Esophagus squamous epithelium (tissue), 5 donors: ENCODE data around the gene APOL1. TPM values are rescaled to one million over a fixed set of nuclear protein-coding genes. Genes with fewer than 3 reads are reported as not detected.

Experiments
- DNase-seq: peaks from one replicate; lab custom pipeline; 2025; lab: John Stamatoyannopoulos, UW
- H3K27ac ChIP-seq, 4 donors: fragments of 200-600 bp; sonication (generic); one replicate each; pipeline ENCODE4 v1.5.1; 2016 to 2019; ENCODE audit warnings: mild to moderate bottlenecking in 1 of 4
- H3K27me3 ChIP-seq, 4 donors: fragments of 200-600 bp; sonication (generic); 1 replicate in 3 of 4; 2 replicates in 1 of 4; pipeline versions ENCODE4 v1.5.1 to v1.6.0; 2017 to 2021; ENCODE audit warnings: antibody characterized with exemption in 1 of 4
- H3K36me3 ChIP-seq, 3 donors: fragments of 200-600 bp; sonication (generic); one replicate each; pipeline ENCODE4 v1.5.1; 2016 to 2019
- H3K4me1 ChIP-seq, 3 donors: fragments of 200-600 bp; sonication (generic); one replicate each; pipeline ENCODE4 v1.5.1; 2017 to 2019
- H3K4me3 ChIP-seq, 4 donors: fragments of 200-600 bp; sonication (generic); 1 replicate in 3 of 4; 2 replicates in 1 of 4; pipeline ENCODE4 v1.5.1; 2016 to 2019; ENCODE audit warnings: mild to moderate bottlenecking in 2 of 4, moderate library complexity in 1 of 4
- H3K9me3 ChIP-seq, 3 donors: fragments of 200-600 bp; sonication (generic); one replicate each; pipeline ENCODE4 v1.5.1; 2016 to 2019
- POLR2A ChIP-seq, 4 donors: fragments of 450-650 bp; IDR thresholded peaks; one replicate each; pipeline ENCODE4 v1.6.1; 2017; ENCODE audit warnings: antibody characterized with exemption in 4 of 4, mild to moderate bottlenecking in 4 of 4, moderate library complexity in 3 of 4
- WGBS, 2 donors: methylation state at CpG; one replicate each; pipeline ENCODE4 v1.1.5; 2018; 5-methylcytosine and 5-hydroxymethylcytosine counted together
- intact Hi-C: fragments of 100-400 bp; cut with DNase I; formaldehyde crosslinking; loops from one replicate; pipeline ENCODE4 v1.15.0; 2022
- total RNA-seq, 4 donors: library from RNA; depleted of rRNA; stranded (reverse); fragments of >200 nt; gene quantifications; one replicate each; pipeline ENCODE4 v1.1.0, GENCODE V29; 2016
- TF ChIP-seq, protein P1 (sequence below), 6 experiments: fragments of 450-650 bp in 4 of 6; fragments of 200-600 bp in 2 of 6; sonication (generic) in 2 of 6; IDR thresholded peaks; one replicate each; pipeline ENCODE4 v1.5.1; 2016 to 2019; ENCODE audit warnings: antibody characterized with exemption in 6 of 6, mild to moderate bottlenecking in 4 of 6, moderate library complexity in 4 of 6
- donor health status: DM: yes; HTN: yes; CAD: no.

APOL1 gene
- total RNA-seq, 4 donors from 2014 or later = 8.4 to 49.3 (median 20.6) TPM

DNA sequence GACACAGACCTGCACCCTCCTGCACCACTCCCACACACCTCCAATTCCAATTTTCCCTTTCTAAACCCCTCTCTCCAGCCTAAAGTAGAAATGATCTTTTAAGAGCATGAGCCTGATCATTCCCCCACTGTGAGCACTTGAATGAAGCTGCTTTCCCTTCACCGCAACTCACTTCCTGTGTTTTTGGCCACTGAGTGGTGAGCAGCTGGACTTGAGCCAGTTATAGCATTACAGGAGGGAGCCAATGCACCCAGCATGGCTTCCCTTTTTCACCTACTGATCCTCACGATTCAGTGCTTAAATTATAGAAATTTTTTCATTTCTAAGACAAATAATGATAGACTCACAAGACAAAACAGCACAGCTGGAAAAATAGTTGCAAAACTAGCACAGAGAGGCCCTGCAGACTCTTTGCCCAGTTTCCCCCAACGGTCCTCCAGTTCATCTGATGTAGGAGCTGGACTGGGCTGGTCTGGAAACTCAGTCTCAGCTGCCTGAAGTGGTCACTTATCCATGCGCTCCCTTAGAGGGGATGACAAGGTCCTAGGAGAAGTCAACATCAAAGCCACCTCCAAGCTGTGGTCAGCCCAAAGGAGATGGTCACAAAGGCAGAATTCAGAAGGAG lies 41.6 kb upstream of the APOL1 start:
- TF ChIP-seq, protein P1, sequence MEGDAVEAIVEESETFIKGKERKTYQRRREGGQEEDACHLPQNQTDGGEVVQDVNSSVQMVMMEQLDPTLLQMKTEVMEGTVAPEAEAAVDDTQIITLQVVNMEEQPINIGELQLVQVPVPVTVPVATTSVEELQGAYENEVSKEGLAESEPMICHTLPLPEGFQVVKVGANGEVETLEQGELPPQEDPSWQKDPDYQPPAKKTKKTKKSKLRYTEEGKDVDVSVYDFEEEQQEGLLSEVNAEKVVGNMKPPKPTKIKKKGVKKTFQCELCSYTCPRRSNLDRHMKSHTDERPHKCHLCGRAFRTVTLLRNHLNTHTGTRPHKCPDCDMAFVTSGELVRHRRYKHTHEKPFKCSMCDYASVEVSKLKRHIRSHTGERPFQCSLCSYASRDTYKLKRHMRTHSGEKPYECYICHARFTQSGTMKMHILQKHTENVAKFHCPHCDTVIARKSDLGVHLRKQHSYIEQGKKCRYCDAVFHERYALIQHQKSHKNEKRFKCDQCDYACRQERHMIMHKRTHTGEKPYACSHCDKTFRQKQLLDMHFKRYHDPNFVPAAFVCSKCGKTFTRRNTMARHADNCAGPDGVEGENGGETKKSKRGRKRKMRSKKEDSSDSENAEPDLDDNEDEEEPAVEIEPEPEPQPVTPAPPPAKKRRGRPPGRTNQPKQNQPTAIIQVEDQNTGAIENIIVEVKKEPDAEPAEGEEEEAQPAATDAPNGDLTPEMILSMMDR (IDR thresholded peaks at IDR 0.05) = no peak
- TF ChIP-seq POLR2A (IDR thresholded peaks at IDR 0.05) = no peak
- intact Hi-C loops = no loop called here
- Histone ChIP-seq H3K27ac (no peak overlapping the region), H3K27me3 (no peaks in the 10 kb centered on the region), H3K4me3 (no peak overlapping the region), H3K9me3 (no peaks in the 10 kb centered on the region), H3K4me1 (peaks cover 0 to 18% (median 0%) of the 10 kb centered on the region in 3 donors), H3K36me3 (no peaks in the 10 kb centered on the region)
- WGBS, 2 donors = 55 to 58% methylated on average over 4 of the region's 4 CpGs
- no peak for DNase-seq

DNA sequence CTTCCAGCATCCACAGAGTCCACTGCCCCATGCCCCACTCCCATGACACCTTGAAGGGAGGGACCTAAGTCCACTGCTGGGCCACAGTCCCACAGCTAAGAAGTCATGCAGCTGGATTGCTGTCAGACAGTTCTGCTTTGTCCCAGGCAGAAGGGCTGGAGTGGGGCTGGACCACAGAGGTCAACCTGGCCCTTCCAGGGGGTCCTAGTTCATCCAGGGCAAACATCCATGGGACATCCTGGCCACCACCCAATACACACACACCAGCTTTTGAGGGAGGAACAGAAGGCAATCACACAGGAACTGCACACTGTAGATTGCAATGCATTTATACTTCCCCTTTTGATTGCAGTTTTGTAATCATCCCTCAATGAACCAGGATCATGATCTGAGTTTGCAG lies 40.0 kb upstream of the APOL1 start:
- H3K27me3 ChIP-seq = peaks cover 0 to 4% (median 0%) of the 10 kb centered on the region in 4 donors
- H3K9me3 ChIP-seq = no peaks in the 10 kb centered on the region
- H3K4me1 ChIP-seq = peaks cover 0 to 14% (median 0%) of the 10 kb centered on the region in 3 donors
- H3K4me3 ChIP-seq = no peak overlapping the region
- no peak for TF ChIP-seq POLR2A (IDR thresholded peaks at IDR 0.05)
- TF ChIP-seq, protein P1 (IDR thresholded peaks at IDR 0.05) = no peak
- intact Hi-C loops = no loop called here
- H3K27ac ChIP-seq = no peak overlapping the region
- no peaks in the 10 kb centered on the region for H3K36me3 ChIP-seq
- DNase-seq = no peak

DNA sequence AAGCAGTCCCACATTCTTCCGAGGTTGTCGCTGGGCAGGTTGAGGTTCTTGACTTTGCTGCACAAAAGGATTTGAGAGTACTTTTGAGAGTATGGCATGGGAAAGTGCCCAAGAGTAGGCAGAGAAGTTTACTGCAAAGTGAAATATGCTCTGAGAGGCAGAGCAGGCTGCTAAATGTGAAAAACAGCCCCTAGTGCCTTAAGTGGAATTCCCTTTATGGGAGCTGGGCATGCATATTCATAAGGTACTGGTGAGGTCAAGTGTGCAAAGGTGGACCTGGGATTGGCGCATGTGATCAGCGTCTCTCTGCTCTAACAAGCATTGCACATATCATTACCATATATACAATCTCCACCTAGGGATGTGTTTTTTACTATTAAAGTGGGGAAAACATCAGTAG lies 39.3 kb upstream of the APOL1 start:
- DNase-seq = no peak

DNA sequence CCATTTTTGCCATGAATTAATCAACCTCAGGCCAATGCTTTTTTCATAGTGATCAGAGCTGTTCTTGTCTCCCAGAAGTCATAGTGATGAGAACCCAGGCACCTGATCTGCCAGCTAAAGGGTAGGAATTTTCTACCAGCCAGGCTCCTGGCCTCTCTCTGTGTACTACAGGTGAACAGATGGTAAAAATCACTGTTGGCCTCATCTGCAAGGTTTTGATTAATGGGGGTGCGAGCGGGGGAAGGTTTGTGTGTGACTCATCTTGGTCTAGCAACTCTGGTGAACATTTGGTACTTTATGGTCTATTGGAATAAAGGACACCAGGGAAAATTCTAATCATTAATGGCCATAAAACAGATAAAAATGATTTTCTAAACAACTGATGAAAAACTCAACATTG lies 37.0 kb upstream of the APOL1 start:
- no peaks in the 10 kb centered on the region for H3K9me3 ChIP-seq
- intact Hi-C loops = no loop called here
- TF ChIP-seq, protein P1 (IDR thresholded peaks at IDR 0.05) = no peak
- TF ChIP-seq POLR2A (IDR thresholded peaks at IDR 0.05) = no peak

More for the DNA sequence above, 39.3 kb upstream of the APOL1 start:
- TF ChIP-seq, protein P1 (IDR thresholded peaks at IDR 0.05) = no peak
- TF ChIP-seq POLR2A (IDR thresholded peaks at IDR 0.05) = no peak
- WGBS, 2 donors = 95 to 97% methylated on average over 4 of the region's 4 CpGs
- H3K27ac ChIP-seq = no peak overlapping the region
- no peaks in the 10 kb centered on the region for H3K9me3 ChIP-seq
- no peaks in the 10 kb centered on the region for H3K36me3 ChIP-seq
- H3K4me3 ChIP-seq = no peak overlapping the region
- H3K27me3 ChIP-seq = peaks cover 0 to 5% (median 0%) of the 10 kb centered on the region in 4 donors
- intact Hi-C loops = no loop called here
- H3K4me1 ChIP-seq = peaks cover 0 to 7% (median 0%) of the 10 kb centered on the region in 3 donors

DNA sequence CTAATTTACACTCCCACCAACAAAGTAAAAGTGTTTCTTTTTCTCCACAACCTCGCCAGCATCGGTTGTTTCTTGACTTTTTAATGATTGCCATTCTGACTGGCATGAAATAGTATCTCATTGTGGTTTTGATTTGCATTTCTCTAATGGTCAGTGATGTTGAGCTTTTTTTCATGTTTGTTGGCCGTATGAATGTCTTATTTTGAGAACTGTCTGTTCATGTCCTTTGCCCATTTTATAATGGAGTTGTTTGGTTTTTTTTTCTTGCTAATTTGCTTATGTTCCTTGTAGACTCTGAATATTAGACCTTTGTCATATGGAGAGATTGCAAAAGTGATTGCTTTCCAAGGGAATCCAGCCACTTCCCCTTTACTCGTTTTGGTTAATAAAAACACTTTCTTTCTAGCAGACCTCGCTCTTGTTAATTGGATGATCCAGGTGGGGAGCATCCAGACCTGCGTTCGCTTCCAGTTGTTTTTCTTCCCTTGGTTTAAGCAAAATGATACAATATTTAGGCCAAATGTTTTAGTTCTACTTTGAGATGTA lies 34.2 kb upstream of the APOL1 start:
- H3K4me3 ChIP-seq = no peak overlapping the region
- H3K36me3 ChIP-seq = no peaks in the 10 kb centered on the region
- peaks cover 0 to 14% (median 3%) of the 10 kb centered on the region in 3 donors for H3K4me1 ChIP-seq
- no peak for DNase-seq
- H3K27me3 ChIP-seq = peaks cover 0 to 5% (median 0%) of the 10 kb centered on the region in 4 donors
- WGBS, 2 donors = 80 to 84% methylated on average over 7 of the region's 7 CpGs
- no peak overlapping the region for H3K27ac ChIP-seq
- TF ChIP-seq, protein P1 (IDR thresholded peaks at IDR 0.05) = no peak
- no peak for TF ChIP-seq POLR2A (IDR thresholded peaks at IDR 0.05)
- H3K9me3 ChIP-seq = no peaks in the 10 kb centered on the region
- intact Hi-C loops = no loop called here

More for the DNA sequence above, 37.0 kb upstream of the APOL1 start:
- H3K36me3 ChIP-seq = no peaks in the 10 kb centered on the region
- H3K4me3 ChIP-seq = no peak overlapping the region
- WGBS, 2 donors = 60 to 63% methylated on average over 1 to 2 of the region's 2 CpGs
- no peak for DNase-seq
- H3K27ac ChIP-seq = no peak overlapping the region
- H3K4me1 ChIP-seq = peaks cover 0 to 13% (median 3%) of the 10 kb centered on the region in 3 donors
- H3K27me3 ChIP-seq = peaks cover 0 to 5% (median 0%) of the 10 kb centered on the region in 4 donors
